Vagina (tissue), 2 donors: Measurements from ENCODE around the gene HAGHL. TPM values are rescaled to one million over a fixed set of nuclear protein-coding genes. Genes with fewer than 3 reads are reported as not detected.

ENCODE experiments used
- DNase-seq, 2 donors: peaks; one replicate each; pipeline ENCODE4 v3.0.0-alpha.2; 2017; ENCODE audit errors: extremely low spot score in 2 of 2
- H3K27ac ChIP-seq: fragments of 200-600 bp; sonication (generic); one replicate; pipeline ENCODE4 v1.5.1; 2019
- H3K27me3 ChIP-seq: fragments of 200-600 bp; sonication (generic); one replicate; pipeline ENCODE4 v1.5.1; 2019
- H3K36me3 ChIP-seq, 2 donors: fragments of 200-600 bp; sonication (generic); one replicate each; pipeline ENCODE4 v1.5.1; 2017 to 2019
- H3K4me1 ChIP-seq: fragments of 200-600 bp; sonication (generic); one replicate; pipeline ENCODE4 v1.5.1; 2019
- H3K4me3 ChIP-seq, 2 donors: fragments of 200-600 bp; sonication (generic); 1 replicate in 1 of 2; 2 replicates in 1 of 2; pipeline ENCODE4 v1.5.1; 2016 to 2019
- H3K9me3 ChIP-seq: fragments of 200-600 bp; sonication (generic); one replicate; pipeline ENCODE4 v1.5.1; 2019
- POLR2A ChIP-seq, 2 donors: fragments of 450-650 bp; IDR thresholded peaks; one replicate each; pipeline ENCODE4 v1.6.1; 2017; ENCODE audit warnings: antibody characterized with exemption in 2 of 2, mild to moderate bottlenecking in 2 of 2, moderate library complexity in 2 of 2
- POLR2AphosphoS5 ChIP-seq, 2 donors: sonication (generic); formaldehyde crosslinking; IDR thresholded peaks; one replicate each; pipeline ENCODE4 v1.9.0; 2017; ENCODE audit warnings: antibody characterized with exemption in 2 of 2, mild to moderate bottlenecking in 2 of 2, low read depth in 1 of 2; ENCODE audit not compliant: insufficient read depth in 1 of 2
- intact Hi-C: fragments of 100-400 bp; cut with DNase I; formaldehyde crosslinking; loops from one replicate; pipeline ENCODE4 v1.15.1; 2023
- microRNA counts, 2 donors: library from miRNA; unstranded; fragments of <30 nt; microRNA quantifications; one replicate each; lab custom pipeline; 2016 to 2017
- microRNA-seq: library from miRNA; unstranded; fragments of <30 nt; microRNA quantifications from one replicate; pipeline ENCODE4, GENCODE V29; 2017; ENCODE audit warnings: borderline number of aligned reads, borderline replicate concordance
- small RNA-seq: library from RNA; depleted of rRNA; stranded (forward); fragments of <200 nt; gene quantifications from one replicate; pipeline ENCODE3, GENCODE V24; 2016
- total RNA-seq: library from RNA; depleted of rRNA; stranded (reverse); fragments of >200 nt; gene quantifications from one replicate; pipeline ENCODE4 v1.2.3, GENCODE V29; 2016
- TF ChIP-seq, protein P1 (sequence below), 3 experiments: fragments of 450-650 bp in 2 of 3; fragments of 200-600 bp in 1 of 3; sonication (generic) in 1 of 3; IDR thresholded peaks; one replicate each; pipeline ENCODE4 v1.5.1; 2017 to 2019; ENCODE audit warnings: antibody characterized with exemption in 3 of 3, mild to moderate bottlenecking in 2 of 3, moderate library complexity in 2 of 3

Gene HAGHL
- total RNA-seq, 1 donor from 2014 or later = 5.2 TPM

DNA sequence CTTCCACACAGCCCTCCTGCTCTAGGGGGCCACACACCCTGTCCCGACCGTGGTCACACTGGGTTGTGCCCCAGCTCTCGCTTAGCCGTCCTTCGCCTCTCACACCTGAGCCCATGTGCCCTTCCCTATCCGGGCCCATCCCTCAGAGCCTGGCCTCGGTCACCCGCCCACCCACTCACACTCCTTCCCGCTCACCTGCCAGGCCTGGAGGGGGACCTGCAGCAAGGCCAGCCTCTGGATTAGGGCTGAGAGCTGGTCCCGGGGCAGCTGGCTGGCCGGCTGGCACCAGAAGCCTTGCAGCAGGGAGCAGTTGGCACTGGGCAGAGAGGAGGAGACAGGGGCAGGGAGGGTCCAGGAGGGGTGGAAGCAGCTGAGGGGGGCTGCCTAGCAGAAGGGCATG is 51.5 kb downstream of the HAGHL start:
- intact Hi-C loops = no loop called here
- TF ChIP-seq POLR2AphosphoS5 (IDR thresholded peaks at IDR 0.05; ENCODE audit: insufficient read depth in 1 of 2, low read depth in 1 of 2) (no peak), POLR2A (IDR thresholded peaks at IDR 0.05) (no peak)
- TF ChIP-seq, protein P1, sequence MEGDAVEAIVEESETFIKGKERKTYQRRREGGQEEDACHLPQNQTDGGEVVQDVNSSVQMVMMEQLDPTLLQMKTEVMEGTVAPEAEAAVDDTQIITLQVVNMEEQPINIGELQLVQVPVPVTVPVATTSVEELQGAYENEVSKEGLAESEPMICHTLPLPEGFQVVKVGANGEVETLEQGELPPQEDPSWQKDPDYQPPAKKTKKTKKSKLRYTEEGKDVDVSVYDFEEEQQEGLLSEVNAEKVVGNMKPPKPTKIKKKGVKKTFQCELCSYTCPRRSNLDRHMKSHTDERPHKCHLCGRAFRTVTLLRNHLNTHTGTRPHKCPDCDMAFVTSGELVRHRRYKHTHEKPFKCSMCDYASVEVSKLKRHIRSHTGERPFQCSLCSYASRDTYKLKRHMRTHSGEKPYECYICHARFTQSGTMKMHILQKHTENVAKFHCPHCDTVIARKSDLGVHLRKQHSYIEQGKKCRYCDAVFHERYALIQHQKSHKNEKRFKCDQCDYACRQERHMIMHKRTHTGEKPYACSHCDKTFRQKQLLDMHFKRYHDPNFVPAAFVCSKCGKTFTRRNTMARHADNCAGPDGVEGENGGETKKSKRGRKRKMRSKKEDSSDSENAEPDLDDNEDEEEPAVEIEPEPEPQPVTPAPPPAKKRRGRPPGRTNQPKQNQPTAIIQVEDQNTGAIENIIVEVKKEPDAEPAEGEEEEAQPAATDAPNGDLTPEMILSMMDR (IDR thresholded peaks at IDR 0.05) = no peak
- H3K27ac ChIP-seq = no peak overlapping the region
- no peaks in the 10 kb centered on the region for H3K27me3 ChIP-seq
- no peak for DNase-seq
- no peaks in the 10 kb centered on the region for H3K36me3 ChIP-seq
- H3K4me1 ChIP-seq = peaks cover 9% of the 10 kb centered on the region
- no peaks in the 10 kb centered on the region for H3K9me3 ChIP-seq
- H3K4me3 ChIP-seq = no peak overlapping the region

DNA sequence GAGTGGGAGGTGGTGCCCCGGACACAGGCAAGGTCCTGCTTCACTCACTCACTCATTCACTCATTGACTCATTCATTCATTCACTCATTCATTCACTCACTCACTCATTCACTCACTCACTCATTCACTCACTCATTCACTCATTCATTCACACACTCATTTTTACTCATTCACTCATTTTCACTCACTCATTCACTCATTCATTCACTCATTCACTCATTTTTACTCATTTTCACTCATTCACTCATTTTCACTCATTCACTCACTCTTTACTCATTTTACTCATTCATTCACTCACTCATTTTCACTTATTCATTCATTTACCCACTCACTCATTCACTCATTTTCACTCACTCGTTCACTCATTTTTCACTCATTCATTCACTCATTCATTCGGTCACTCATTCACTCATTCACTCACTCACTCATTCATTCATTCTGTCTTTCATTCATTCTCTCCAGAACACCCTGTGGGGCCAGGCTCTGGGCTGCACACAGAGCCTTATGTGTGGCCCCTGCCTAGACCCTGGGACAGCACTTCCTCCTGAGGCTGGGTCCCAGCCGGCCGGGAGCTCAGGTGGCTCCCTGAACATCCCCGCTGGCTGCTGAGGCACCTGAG is 52.1 kb downstream of the HAGHL start:
- DNase-seq = no peak
- TF ChIP-seq, protein P1 (IDR thresholded peaks at IDR 0.05) = no peak
- TF ChIP-seq POLR2AphosphoS5 (IDR thresholded peaks at IDR 0.05; ENCODE audit: insufficient read depth in 1 of 2, low read depth in 1 of 2) = no peak
- TF ChIP-seq POLR2A (IDR thresholded peaks at IDR 0.05) = no peak
- H3K27me3 ChIP-seq = no peaks in the 10 kb centered on the region
- H3K36me3 ChIP-seq = no peaks in the 10 kb centered on the region
- intact Hi-C loops = no loop called here
- H3K4me1 ChIP-seq = peaks cover 14% of the 10 kb centered on the region
- H3K9me3 ChIP-seq = no peaks in the 10 kb centered on the region
- H3K27ac ChIP-seq = no peak overlapping the region
- no peak overlapping the region for H3K4me3 ChIP-seq

MicroRNAs within 50 kb of the gene (microRNA counts, 767-probe panel; counts per million panel counts)
- microRNA hsa-miR-662 (lab: Ali Mortazavi, UCI) = 238 to 261 counts per million in 2 donors

Small RNAs within 50 kb of the gene (microRNA-seq; reads per million reads assigned to microRNA genes)
- not detected for gene MIR662

Small RNAs within 50 kb of the gene (small RNA-seq; reads per million reads assigned to genes)
- not detected for gene MIR662

Other genes starting within 250 kb of the HAGHL start
- gene CAPN15, start 199.4 kb upstream of the HAGHL start, total RNA-seq = 38.3 TPM
- gene PRR35, start 166.7 kb upstream of the HAGHL start, total RNA-seq = not detected
- gene NHLRC4, start 160.1 kb upstream of the HAGHL start, total RNA-seq = 0.74 TPM
- 26.0 TPM for gene PIGQ, start 157.1 kb upstream of the HAGHL start, total RNA-seq
- 41.3 TPM for gene RAB40C, start 137.0 kb upstream of the HAGHL start, total RNA-seq
- 3.2 TPM for gene WFIKKN1, start 96.1 kb upstream of the HAGHL start, total RNA-seq
- gene METTL26, start 90.8 kb upstream of the HAGHL start, total RNA-seq = 187 TPM
- gene MCRIP2, start 85.3 kb upstream of the HAGHL start, total RNA-seq = 27.0 TPM
- 34.9 TPM for gene WDR90, start 77.7 kb upstream of the HAGHL start, total RNA-seq
- 91.1 TPM for gene RHOT2, start 59.0 kb upstream of the HAGHL start, total RNA-seq
- gene RHBDL1, start 51.4 kb upstream of the HAGHL start, total RNA-seq = 1.7 TPM
- 124 TPM for gene STUB1, start 46.7 kb upstream of the HAGHL start, total RNA-seq
- 62.9 TPM for gene JMJD8, start 42.8 kb upstream of the HAGHL start, total RNA-seq
- gene WDR24, start 36.7 kb upstream of the HAGHL start, total RNA-seq = 12.3 TPM
- gene FBXL16, start 21.3 kb upstream of the HAGHL start, total RNA-seq = 4.4 TPM
- gene METRN, start 12.0 kb upstream of the HAGHL start, total RNA-seq = 32.2 TPM
- 26.0 TPM for gene ANTKMT, start 6.0 kb upstream of the HAGHL start, total RNA-seq
- gene CCDC78, start 663 bp upstream of the HAGHL start, total RNA-seq = 7.6 TPM
- gene CIAO3, start 13.9 kb downstream of the HAGHL start, total RNA-seq = 32.7 TPM
- not detected for gene MSLN, start 33.6 kb downstream of the HAGHL start, total RNA-seq
- 17.2 TPM for gene RPUSD1, start 61.3 kb downstream of the HAGHL start, total RNA-seq
- 4.9 TPM for gene CHTF18, start 61.5 kb downstream of the HAGHL start, total RNA-seq
- gene GNG13, start 73.6 kb downstream of the HAGHL start, total RNA-seq = not detected
- gene LMF1, start 243.9 kb downstream of the HAGHL start, total RNA-seq = 26.0 TPM